HepG2 (cell line): ENCODE results near the gene XXYLT1. TPM values are rescaled to one million over a fixed set of nuclear protein-coding genes. Genes with fewer than 3 reads are reported as not detected.

Source experiments
- ATAC-seq: fragments of 200-7000 bp; cut with Tn5 transposase; 3 replicates; pipeline ENCODE4 v1.9.1; 2020; ENCODE audit warnings: mild to moderate bottlenecking, moderate library complexity
- BruUV-seq: library from RNA; stranded (reverse); fragments of 400-500 nt; replicated peaks from 2 replicates; lab custom pipeline; 2021; lab: Mats Ljungman, UMichigan
- CTCF ChIA-PET: fragments of 300-600 bp; formaldehyde crosslinking; extraction: SDS; loops from one replicate; lab custom pipeline; 2021; ENCODE audit warnings: low total read pairs, inconsistent platforms, low intra/inter-chr PET ratio; lab: Yijun Ruan, JAX
- POLR2A ChIA-PET: fragments of 350-600 bp; sonication (Branson Sonifier 250); formaldehyde crosslinking; loops from one replicate; lab custom pipeline; 2020; ENCODE audit warnings: antibody characterized with exemption, inconsistent platforms; lab: Yijun Ruan, JAX
- DNase-seq: peaks from one replicate; pipeline ENCODE4 v3.0.0-alpha.2; 2015; ENCODE audit warnings: low spot score
- FAIRE-seq: peaks from 3 replicates; lab custom pipeline; 2011; peaks lifted over from hg19 to GRCh38; lab: Jason Lieb, UNC
- H2AFZ ChIP-seq: one replicate; pipeline ENCODE4 v1.6.1; 2011; ENCODE audit warnings: low read length, inconsistent platforms
- H3K27ac ChIP-seq: fragments of 300-600 bp; 3 replicates; pipeline ENCODE4 v1.8.0; 2011; ENCODE audit warnings: mixed run types, mild to moderate bottlenecking, mixed read lengths, low read length, inconsistent platforms; ENCODE audit not compliant: insufficient read depth; ENCODE audit errors: extremely low read length
- H3K27me3 ChIP-seq, 2 experiments: fragments of 200-600 bp in 1 of 2; 2 replicates in 1 of 2; 3 replicates in 1 of 2; pipeline versions ENCODE4 v1.6.0 to v1.8.0; 2011; ENCODE audit warnings: low read length in 2 of 2, mild to moderate bottlenecking in 2 of 2, moderate library complexity in 2 of 2, inconsistent platforms in 1 of 2; ENCODE audit not compliant: insufficient read depth in 2 of 2, control insufficient read depth in 1 of 2
- H3K36me3 ChIP-seq, 2 experiments: fragments of 200-600 bp in 1 of 2; replicated peaks in 1 of 2; 2 replicates in 1 of 2; 3 replicates in 1 of 2; pipeline versions ENCODE4 v1.5.1 to v1.8.0; 2011; ENCODE audit warnings: low read length in 2 of 2, inconsistent platforms in 1 of 2; ENCODE audit not compliant: insufficient read depth in 2 of 2, control insufficient read depth in 1 of 2
- H3K4me1 ChIP-seq: 2 replicates; pipeline ENCODE4 v1.5.1; 2012; ENCODE audit warnings: low read length, inconsistent platforms; ENCODE audit not compliant: insufficient read depth
- H3K4me2 ChIP-seq: 2 replicates; pipeline ENCODE4 v1.6.0; 2011; ENCODE audit warnings: low read depth, low read length, inconsistent platforms
- H3K4me3 ChIP-seq, 3 experiments: fragments of 200-600 bp in 1 of 3; sonication (generic), shearing (Covaris generic) in 1 of 3; replicated peaks in 1 of 3; 2 replicates each; pipeline ENCODE4 v1.5.1; 2011 to 2016; ENCODE audit warnings: low read length in 3 of 3, inconsistent platforms in 2 of 3, low read depth in 2 of 3, mild to moderate bottlenecking in 2 of 3, control low read depth in 1 of 3, mixed read lengths in 1 of 3; ENCODE audit not compliant: insufficient read depth in 1 of 3
- H3K79me2 ChIP-seq: one replicate; pipeline ENCODE4 v1.6.1; 2011; ENCODE audit warnings: low read length, inconsistent platforms; ENCODE audit not compliant: insufficient read depth
- H3K9ac ChIP-seq: 2 replicates; pipeline ENCODE4 v1.6.0; 2011; ENCODE audit warnings: mild to moderate bottlenecking, low read depth, low read length, inconsistent platforms; ENCODE audit not compliant: insufficient read depth
- H3K9me3 ChIP-seq: 2 replicates; pipeline ENCODE4 v1.5.1; 2012; ENCODE audit warnings: mild to moderate bottlenecking, low read length
- H4K20me1 ChIP-seq: 2 replicates; pipeline ENCODE4 v1.6.0; 2011; ENCODE audit warnings: inconsistent platforms, mild to moderate bottlenecking, low read length, moderate library complexity; ENCODE audit not compliant: insufficient read depth
- ESRRA ChIP-seq: sonication (generic); formaldehyde crosslinking; IDR thresholded peaks from 2 replicates; pipeline ENCODE4 v1.5.1; 2020; ENCODE audit warnings: mild to moderate bottlenecking, low read depth, missing genetic modification reagents
- KDM5B ChIP-seq: sonication (generic); formaldehyde crosslinking; IDR thresholded peaks from 2 replicates; pipeline ENCODE4 v1.4.0; 2020; ENCODE audit warnings: missing genetic modification reagents, mild to moderate bottlenecking, borderline replicate concordance
- RBM39 ChIP-seq: fragments of 200-400 bp; formaldehyde crosslinking; IDR thresholded peaks from one replicate; pipeline ENCODE4 v1.6.1; 2018; ENCODE audit warnings: antibody characterized with exemption, mild to moderate bottlenecking, low read depth, low read length; ENCODE audit not compliant: poor library complexity, severe bottlenecking
- ZNF367 ChIP-seq: sonication (generic); formaldehyde crosslinking; IDR thresholded peaks from 2 replicates; pipeline ENCODE4 v1.4.0; 2020; ENCODE audit warnings: missing genetic modification reagents, borderline replicate concordance
- ZNF430 ChIP-seq: sonication (generic); formaldehyde crosslinking; IDR thresholded peaks from 2 replicates; pipeline ENCODE4 v1.9.0; 2021; ENCODE audit warnings: mild to moderate bottlenecking, missing genetic modification reagents
- ZNF563 ChIP-seq: sonication (generic); formaldehyde crosslinking; IDR thresholded peaks from 2 replicates; pipeline ENCODE4 v1.8.0; 2022; ENCODE audit warnings: mild to moderate bottlenecking, moderate library complexity, missing genetic modification reagents
- ZNF678 ChIP-seq: sonication (generic); formaldehyde crosslinking; IDR thresholded peaks from 2 replicates; pipeline ENCODE4 v1.4.0; 2020; ENCODE audit warnings: mild to moderate bottlenecking, missing genetic modification reagents
- ZNF792 ChIP-seq: IDR thresholded peaks from 2 replicates; pipeline ENCODE4 v1.6.1; 2016
- WGBS: methylation state at CpG from one replicate; pipeline ENCODE4 v1.1.6; 2017; ENCODE audit warnings: low lambda C conversion rate; 5-methylcytosine and 5-hydroxymethylcytosine counted together
- in situ Hi-C: cut with HindIII; loops from 2 replicates; pipeline ENCODE4 v1.10.0; 2017; ENCODE audit warnings: low pct_unique_long_range_greater_than_20kb; ENCODE audit not compliant: extremely low pct_ligation_motif_present
- intact Hi-C: fragments of 100-400 bp; cut with micrococcal nuclease; formaldehyde crosslinking; loops from one replicate; pipeline ENCODE4 v1.10.0; 2022; ENCODE audit not compliant: unreplicated experiment
- polyA plus RNA-seq, 8 experiments: library from polyadenylated mRNA; depleted of rRNA in 3 of 8; stranded (reverse) in 7 of 8; unstranded in 1 of 8; fragments of >200 nt; fragmentation: Illumina TruSeq in 4 of 8; extraction: Trizol in 4 of 8; gene quantifications; 2 replicates each; pipeline versions ENCODE4 v1.2.1 to v1.2.3, GENCODE V29; 2011 to 2016; ENCODE audit warnings: low read depth in 4 of 8, missing spikeins in 1 of 8, mixed read lengths in 1 of 8; ENCODE audit not compliant: insufficient read depth in 1 of 8
- total RNA-seq, 5 experiments: library from RNA; depleted of rRNA; stranded (reverse); fragments of >200 nt; fragmentation: Illumina TruSeq; extraction: Trizol; gene quantifications; 2 replicates each; pipeline ENCODE4 v1.2.3, GENCODE V29; 2016; ENCODE audit warnings: low read depth in 1 of 5
- TF ChIP-seq, protein P1 (sequence below): fragments of 450-650 bp; IDR thresholded peaks from 2 replicates; pipeline ENCODE4 v1.6.1; 2017

Gene XXYLT1
- total and polyA plus RNA-seq, 2 of the 13 experiments (the other 11 are each of a cell fraction or from before 2014, with no cell fraction given) = 17.7 to 19.0 TPM

- TF ChIP-seq ZNF563 (CRISPR knock-in tag) (peak; percentile 99), ESRRA (no peak), ZNF678 (CRISPR knock-in tag) (no peak)
- Histone ChIP-seq H3K4me1 (no peaks in the 10 kb centered on the region; the same call in 1 of the 2 replicates), H2AFZ (no peak overlapping the region), H4K20me1 (no peaks in the 10 kb centered on the region), H3K27me3 (no peaks in the 10 kb centered on the region), H3K9me3 (peaks cover 11% of the 10 kb centered on the region), H3K27ac (no peak overlapping the region), H3K4me2 (no peak overlapping the region), H3K79me2 (no peaks in the 10 kb centered on the region), H3K9ac (no peak overlapping the region), H3K36me3 (peaks cover 0 to 9% of the 10 kb centered on the region in 2 experiments; a peak in 3 of 5 replicates), H3K4me3 (no peak overlapping the region)
- in situ Hi-C loops (no loop called here), intact Hi-C loops (no loop called here)
- POLR2A ChIA-PET = no interaction called here
- ATAC-seq (no peak), DNase-seq (no peak), FAIRE-seq (no peak)
- CTCF ChIA-PET = no interaction called here
- WGBS = 97% methylated on average over 8 of the region's 10 CpGs
- no TSS peak for BruUV-seq
Measured at GRCh38 chr3:195236801-195237570, 34.0 kb downstream of the XXYLT1 start.

- intact Hi-C loops (no loop called here), in situ Hi-C loops (no loop called here)
- ChIA-PET CTCF (no interaction called here), POLR2A (no interaction called here)
- Histone ChIP-seq H3K9me3 (peaks cover 11% of the 10 kb centered on the region), H3K27ac (no peak overlapping the region), H3K27me3 (no peaks in the 10 kb centered on the region), H3K9ac (no peak overlapping the region), H3K4me1 (no peaks in the 10 kb centered on the region; the same call in 1 of the 2 replicates), H3K4me2 (no peak overlapping the region), H3K36me3 (peaks cover 0 to 9% of the 10 kb centered on the region in 2 experiments; a peak in 3 of 5 replicates), H3K79me2 (no peaks in the 10 kb centered on the region), H2AFZ (no peak overlapping the region), H4K20me1 (no peaks in the 10 kb centered on the region), H3K4me3 (no peak overlapping the region)
- FAIRE-seq (no peak), ATAC-seq (no peak), DNase-seq (no peak)
- WGBS = 95% methylated on average over 5 of the region's 5 CpGs
- no TSS peak for BruUV-seq
- TF ChIP-seq KDM5B (CRISPR knock-in tag) (no peak), ZNF792 (CRISPR knock-in tag) (no peak), ZNF430 (CRISPR knock-in tag) (no peak), RBM39 (no peak), ZNF367 (CRISPR knock-in tag) (no peak)
- TF ChIP-seq, protein P1, sequence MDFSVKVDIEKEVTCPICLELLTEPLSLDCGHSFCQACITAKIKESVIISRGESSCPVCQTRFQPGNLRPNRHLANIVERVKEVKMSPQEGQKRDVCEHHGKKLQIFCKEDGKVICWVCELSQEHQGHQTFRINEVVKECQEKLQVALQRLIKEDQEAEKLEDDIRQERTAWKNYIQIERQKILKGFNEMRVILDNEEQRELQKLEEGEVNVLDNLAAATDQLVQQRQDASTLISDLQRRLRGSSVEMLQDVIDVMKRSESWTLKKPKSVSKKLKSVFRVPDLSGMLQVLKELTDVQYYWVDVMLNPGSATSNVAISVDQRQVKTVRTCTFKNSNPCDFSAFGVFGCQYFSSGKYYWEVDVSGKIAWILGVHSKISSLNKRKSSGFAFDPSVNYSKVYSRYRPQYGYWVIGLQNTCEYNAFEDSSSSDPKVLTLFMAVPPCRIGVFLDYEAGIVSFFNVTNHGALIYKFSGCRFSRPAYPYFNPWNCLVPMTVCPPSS = no peak
Measured at GRCh38 chr3:195236076-195236798, 34.7 kb downstream of the XXYLT1 start.
